ENCODE measurements around the gene PHKG2.
A peak's percentile ranks its signal among the peaks of the same experiment; 100 is the strongest.

Gene PHKG2

DNA sequence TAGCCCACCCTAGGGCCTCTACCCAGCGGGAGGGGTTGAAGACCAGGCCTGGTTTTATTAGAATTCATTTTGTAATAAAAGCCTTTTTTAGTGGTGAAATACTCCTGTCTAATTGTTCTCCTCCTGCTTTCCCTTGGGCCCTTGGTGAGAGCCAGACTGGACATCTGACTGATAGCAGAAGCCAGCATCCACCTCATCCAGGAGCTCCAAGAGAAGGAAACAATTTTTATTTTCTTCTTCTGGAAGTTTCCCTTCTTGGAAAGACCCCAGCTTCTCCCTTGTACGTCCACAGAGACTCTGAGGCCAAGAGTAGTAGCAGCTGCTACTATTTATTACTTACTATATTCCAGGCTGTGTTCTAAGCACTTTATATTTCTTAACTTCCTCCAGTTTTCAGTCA lies 4.0 kb upstream of the PHKG2 start:
- Histone ChIP-seq H3K27ac (no peak overlapping the region), H3K79me2 (ENCODE audit: insufficient read depth, low read depth) (peaks cover under 1% of the 10 kb centered on the region; the same call in 1 of the 2 replicates), H3K4me3 (IDR thresholded peaks at IDR 0.05; ENCODE audit: insufficient read depth, low read depth, low read length) (no peak overlapping the region), H2AFZ (ENCODE audit: low read depth) (no peak overlapping the region), H4K20me1 (ENCODE audit: insufficient read depth) (no peaks in the 10 kb centered on the region), H3K36me3 (ENCODE audit: insufficient read depth) (no peaks in the 10 kb centered on the region), H3K4me2 (no peak overlapping the region), H3K4me1 (ENCODE audit: low read depth, poor library complexity, severe bottlenecking) (peaks cover 18% of the 10 kb centered on the region), H3K27me3 (ENCODE audit: insufficient read depth, low read depth) (no peaks in the 10 kb centered on the region), H3K9ac (no peak overlapping the region)
- TF ChIP-seq, protein P1, sequence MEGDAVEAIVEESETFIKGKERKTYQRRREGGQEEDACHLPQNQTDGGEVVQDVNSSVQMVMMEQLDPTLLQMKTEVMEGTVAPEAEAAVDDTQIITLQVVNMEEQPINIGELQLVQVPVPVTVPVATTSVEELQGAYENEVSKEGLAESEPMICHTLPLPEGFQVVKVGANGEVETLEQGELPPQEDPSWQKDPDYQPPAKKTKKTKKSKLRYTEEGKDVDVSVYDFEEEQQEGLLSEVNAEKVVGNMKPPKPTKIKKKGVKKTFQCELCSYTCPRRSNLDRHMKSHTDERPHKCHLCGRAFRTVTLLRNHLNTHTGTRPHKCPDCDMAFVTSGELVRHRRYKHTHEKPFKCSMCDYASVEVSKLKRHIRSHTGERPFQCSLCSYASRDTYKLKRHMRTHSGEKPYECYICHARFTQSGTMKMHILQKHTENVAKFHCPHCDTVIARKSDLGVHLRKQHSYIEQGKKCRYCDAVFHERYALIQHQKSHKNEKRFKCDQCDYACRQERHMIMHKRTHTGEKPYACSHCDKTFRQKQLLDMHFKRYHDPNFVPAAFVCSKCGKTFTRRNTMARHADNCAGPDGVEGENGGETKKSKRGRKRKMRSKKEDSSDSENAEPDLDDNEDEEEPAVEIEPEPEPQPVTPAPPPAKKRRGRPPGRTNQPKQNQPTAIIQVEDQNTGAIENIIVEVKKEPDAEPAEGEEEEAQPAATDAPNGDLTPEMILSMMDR (conservative IDR thresholded peaks at IDR 0.05; ENCODE audit: low read depth, low read length), result no peak

DNA sequence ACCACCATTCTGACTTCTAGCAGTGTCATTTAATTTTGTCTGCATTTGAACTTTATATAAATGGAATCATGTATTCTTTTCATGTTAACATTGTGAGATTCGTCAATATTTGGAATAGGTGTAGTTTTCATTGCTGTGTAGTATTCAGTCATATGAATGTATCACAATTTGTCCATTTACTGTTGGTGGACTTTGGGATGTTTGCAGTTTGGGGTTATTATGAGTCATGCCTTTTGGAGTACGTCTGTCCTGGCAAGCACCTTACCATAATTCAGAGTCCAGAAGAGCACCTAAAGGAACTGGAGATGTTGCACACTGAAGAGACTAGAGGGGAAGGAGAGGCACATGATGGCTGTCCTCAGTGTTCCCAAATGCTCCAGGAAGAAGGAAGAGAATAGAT lies 3.1 kb upstream of the PHKG2 start:
- no peaks in the 10 kb centered on the region for H4K20me1 ChIP-seq (ENCODE audit: insufficient read depth)
- no peak overlapping the region for H2AFZ ChIP-seq (ENCODE audit: low read depth)
- TF ChIP-seq, protein P1 (conservative IDR thresholded peaks at IDR 0.05; ENCODE audit: low read depth, low read length), result no peak
- H3K4me1 ChIP-seq (ENCODE audit: low read depth, poor library complexity, severe bottlenecking), result peaks cover 19% of the 10 kb centered on the region
- no peak overlapping the region for H3K4me3 ChIP-seq (IDR thresholded peaks at IDR 0.05; ENCODE audit: insufficient read depth, low read depth, low read length)
- H3K27me3 ChIP-seq (ENCODE audit: insufficient read depth, low read depth), result no peaks in the 10 kb centered on the region
- no peak overlapping the region for H3K27ac ChIP-seq
- H3K36me3 ChIP-seq (ENCODE audit: insufficient read depth), result no peaks in the 10 kb centered on the region
- H3K9ac ChIP-seq, result no peak overlapping the region
- no peak overlapping the region for H3K4me2 ChIP-seq
- peaks cover 10% of the 10 kb centered on the region; the same call in 1 of the 2 replicates for H3K79me2 ChIP-seq (ENCODE audit: insufficient read depth, low read depth)

DNA sequence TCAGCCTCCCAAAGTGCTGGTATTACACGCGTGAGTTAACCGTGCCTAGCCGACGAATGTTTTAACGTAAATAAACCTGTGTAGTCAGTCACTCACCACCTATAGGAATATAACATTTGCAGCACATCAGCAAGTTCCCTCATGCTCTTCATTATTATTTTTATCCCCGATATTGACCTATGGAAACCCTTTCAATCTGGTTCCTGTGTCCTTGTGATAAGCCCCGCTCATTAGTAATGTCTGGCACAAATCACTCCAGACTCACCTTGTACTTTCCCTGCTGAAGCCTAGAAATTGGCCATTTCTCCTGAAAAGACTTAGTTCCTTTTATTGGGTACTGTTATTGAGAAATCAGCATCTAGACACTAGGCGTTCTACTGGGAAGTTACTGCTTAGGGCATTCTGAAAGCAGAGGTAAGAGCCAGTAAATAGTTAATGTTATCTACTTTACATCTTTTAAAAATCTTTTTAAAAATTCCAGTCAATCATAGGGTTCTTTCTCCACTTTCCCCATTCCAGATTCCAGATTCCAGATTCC lies 1.5 kb upstream of the PHKG2 start:
- Histone ChIP-seq H3K36me3 (ENCODE audit: insufficient read depth) (no peaks in the 10 kb centered on the region), H2AFZ (ENCODE audit: low read depth) (no peak overlapping the region), H3K4me3 (IDR thresholded peaks at IDR 0.05; ENCODE audit: insufficient read depth, low read depth, low read length) (no peak overlapping the region), H3K4me1 (ENCODE audit: low read depth, poor library complexity, severe bottlenecking) (peaks cover 14% of the 10 kb centered on the region), H4K20me1 (ENCODE audit: insufficient read depth) (no peaks in the 10 kb centered on the region), H3K27me3 (ENCODE audit: insufficient read depth, low read depth) (no peaks in the 10 kb centered on the region), H3K4me2 (no peak overlapping the region), H3K79me2 (ENCODE audit: insufficient read depth, low read depth) (peaks cover 15% of the 10 kb centered on the region; the same call in 1 of the 2 replicates), H3K27ac (no peak overlapping the region), H3K9ac (no peak overlapping the region)
- TF ChIP-seq, protein P1 (conservative IDR thresholded peaks at IDR 0.05; ENCODE audit: low read depth, low read length), result no peak

DNA sequence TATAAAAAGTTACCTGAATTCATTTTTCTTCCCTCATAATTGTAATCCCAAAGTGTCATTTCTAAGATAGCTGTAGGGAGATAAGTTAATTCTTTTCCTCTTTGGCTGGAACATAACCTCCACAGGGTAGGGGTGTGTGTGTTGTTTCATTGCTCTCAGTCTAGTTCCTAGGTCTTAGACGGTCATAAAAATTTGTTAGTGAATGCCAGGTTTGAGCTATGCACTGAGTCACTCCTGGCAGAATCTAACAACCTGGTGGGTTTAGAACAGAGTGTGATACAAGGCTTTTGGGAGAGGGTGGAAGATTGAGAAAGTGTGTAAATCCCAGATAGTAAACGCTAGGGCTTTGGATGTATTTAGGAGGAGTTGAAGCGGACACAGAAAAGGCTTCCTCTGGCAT lies 894 bp upstream of the PHKG2 start:
- TF ChIP-seq, protein P1 (conservative IDR thresholded peaks at IDR 0.05; ENCODE audit: low read depth, low read length), result no peak
- Histone ChIP-seq H3K9ac (no peak overlapping the region), H3K36me3 (ENCODE audit: insufficient read depth) (no peaks in the 10 kb centered on the region), H2AFZ (ENCODE audit: low read depth) (peak overlapping the region; percentile 82), H3K4me3 (IDR thresholded peaks at IDR 0.05; ENCODE audit: insufficient read depth, low read depth, low read length) (no peak overlapping the region), H3K27me3 (ENCODE audit: insufficient read depth, low read depth) (no peaks in the 10 kb centered on the region), H3K4me2 (peak overlapping the region; percentile 53), H3K4me1 (ENCODE audit: low read depth, poor library complexity, severe bottlenecking) (peaks cover 14% of the 10 kb centered on the region), H3K79me2 (ENCODE audit: insufficient read depth, low read depth) (peaks cover 15% of the 10 kb centered on the region; the same call in 1 of the 2 replicates), H4K20me1 (ENCODE audit: insufficient read depth) (no peaks in the 10 kb centered on the region), H3K27ac (peak overlapping the region; percentile 48; the same call in 1 of the 2 replicates)

All from KMS-11 (cell line).